GM12872 (cell line): ENCODE data around the gene TBX6.

Experiments
- CTCF ChIP-seq: IDR thresholded peaks from 3 replicates; pipeline ENCODE4 v1.5.1; 2011; ENCODE audit warnings: low read depth, mild to moderate bottlenecking, low read length, moderate library complexity; ENCODE audit not compliant: insufficient read depth

TBX6 gene

GRCh38 chr16:30087181-30087898 lies 4.4 kb downstream of the TBX6 start:
- no peak for TF ChIP-seq CTCF

- no peak for TF ChIP-seq CTCF
These were observed 5.2 kb downstream of the TBX6 start for GRCh38 chr16:30086291-30087140.

- TF ChIP-seq CTCF, result no peak
These were observed 5.9 kb downstream of the TBX6 start for GRCh38 chr16:30085820-30086219.

- TF ChIP-seq CTCF, result no peak
These were observed 6.5 kb downstream of the TBX6 start for GRCh38 chr16:30085247-30085646.

- TF ChIP-seq CTCF, result no peak
These were observed 6.9 kb downstream of the TBX6 start for GRCh38 chr16:30084816-30085159.

- no peak for TF ChIP-seq CTCF
These were observed 7.5 kb downstream of the TBX6 start for GRCh38 chr16:30084096-30084815.
